ENCODE results near the gene C1QL2. TPM values are rescaled to one million over a fixed set of nuclear protein-coding genes. Genes with fewer than 3 reads are reported as not detected.
A peak's percentile ranks its signal among the peaks of the same experiment; 100 is the strongest.

C1QL2 gene
- total RNA-seq, 4 donors from 2014 or later: not detected

DNA sequence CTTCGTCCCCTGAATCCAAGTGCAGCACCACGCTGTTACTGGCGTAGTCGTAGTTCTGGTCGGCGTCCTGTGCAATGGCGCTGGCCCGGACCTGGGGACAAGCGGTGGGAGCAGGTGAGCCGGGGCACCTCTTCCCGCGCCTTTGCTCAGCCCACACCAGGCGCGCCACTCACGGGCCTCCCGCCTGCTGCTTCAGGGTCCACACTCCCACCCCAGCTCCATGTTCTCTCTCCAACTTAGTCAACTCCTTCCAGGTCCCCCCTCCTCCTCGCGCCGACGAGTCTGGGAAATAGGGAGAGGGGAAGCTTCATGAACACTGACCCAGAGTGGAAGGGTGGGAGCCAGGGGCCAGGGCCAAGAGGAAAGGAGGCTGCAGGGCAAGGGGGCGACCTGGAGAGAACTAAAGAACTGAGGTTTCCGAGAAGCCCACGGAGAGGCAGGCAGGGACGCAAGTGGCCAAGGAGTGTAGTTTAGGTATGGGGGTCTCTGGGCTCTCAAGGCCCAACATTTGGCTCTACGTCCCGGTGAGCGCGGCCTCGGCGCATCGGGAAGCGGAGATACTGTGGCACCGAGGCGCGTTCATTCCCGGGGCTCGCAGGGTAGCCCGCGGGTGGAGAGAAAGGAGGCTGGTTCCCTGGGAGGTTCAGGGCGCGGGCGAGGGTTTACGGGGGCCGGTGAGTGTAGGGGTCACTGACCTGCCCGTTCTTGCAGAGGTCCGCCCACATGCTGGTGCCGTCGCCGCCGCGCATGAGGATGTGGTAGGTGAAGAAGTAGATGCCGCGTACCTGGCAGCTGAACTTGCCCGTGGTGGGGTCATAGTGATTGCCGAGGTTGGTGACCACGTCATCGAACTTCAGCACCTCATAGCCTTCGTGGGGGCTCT lies 1.4 kb downstream of the C1QL2 start:
- DNase-seq (ENCODE audit: low spot score): no peak
- TF ChIP-seq, protein P1, sequence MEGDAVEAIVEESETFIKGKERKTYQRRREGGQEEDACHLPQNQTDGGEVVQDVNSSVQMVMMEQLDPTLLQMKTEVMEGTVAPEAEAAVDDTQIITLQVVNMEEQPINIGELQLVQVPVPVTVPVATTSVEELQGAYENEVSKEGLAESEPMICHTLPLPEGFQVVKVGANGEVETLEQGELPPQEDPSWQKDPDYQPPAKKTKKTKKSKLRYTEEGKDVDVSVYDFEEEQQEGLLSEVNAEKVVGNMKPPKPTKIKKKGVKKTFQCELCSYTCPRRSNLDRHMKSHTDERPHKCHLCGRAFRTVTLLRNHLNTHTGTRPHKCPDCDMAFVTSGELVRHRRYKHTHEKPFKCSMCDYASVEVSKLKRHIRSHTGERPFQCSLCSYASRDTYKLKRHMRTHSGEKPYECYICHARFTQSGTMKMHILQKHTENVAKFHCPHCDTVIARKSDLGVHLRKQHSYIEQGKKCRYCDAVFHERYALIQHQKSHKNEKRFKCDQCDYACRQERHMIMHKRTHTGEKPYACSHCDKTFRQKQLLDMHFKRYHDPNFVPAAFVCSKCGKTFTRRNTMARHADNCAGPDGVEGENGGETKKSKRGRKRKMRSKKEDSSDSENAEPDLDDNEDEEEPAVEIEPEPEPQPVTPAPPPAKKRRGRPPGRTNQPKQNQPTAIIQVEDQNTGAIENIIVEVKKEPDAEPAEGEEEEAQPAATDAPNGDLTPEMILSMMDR (IDR thresholded peaks at IDR 0.05): no peak
- ATAC-seq (ENCODE audit: low FRiP score): no peak

DNA sequence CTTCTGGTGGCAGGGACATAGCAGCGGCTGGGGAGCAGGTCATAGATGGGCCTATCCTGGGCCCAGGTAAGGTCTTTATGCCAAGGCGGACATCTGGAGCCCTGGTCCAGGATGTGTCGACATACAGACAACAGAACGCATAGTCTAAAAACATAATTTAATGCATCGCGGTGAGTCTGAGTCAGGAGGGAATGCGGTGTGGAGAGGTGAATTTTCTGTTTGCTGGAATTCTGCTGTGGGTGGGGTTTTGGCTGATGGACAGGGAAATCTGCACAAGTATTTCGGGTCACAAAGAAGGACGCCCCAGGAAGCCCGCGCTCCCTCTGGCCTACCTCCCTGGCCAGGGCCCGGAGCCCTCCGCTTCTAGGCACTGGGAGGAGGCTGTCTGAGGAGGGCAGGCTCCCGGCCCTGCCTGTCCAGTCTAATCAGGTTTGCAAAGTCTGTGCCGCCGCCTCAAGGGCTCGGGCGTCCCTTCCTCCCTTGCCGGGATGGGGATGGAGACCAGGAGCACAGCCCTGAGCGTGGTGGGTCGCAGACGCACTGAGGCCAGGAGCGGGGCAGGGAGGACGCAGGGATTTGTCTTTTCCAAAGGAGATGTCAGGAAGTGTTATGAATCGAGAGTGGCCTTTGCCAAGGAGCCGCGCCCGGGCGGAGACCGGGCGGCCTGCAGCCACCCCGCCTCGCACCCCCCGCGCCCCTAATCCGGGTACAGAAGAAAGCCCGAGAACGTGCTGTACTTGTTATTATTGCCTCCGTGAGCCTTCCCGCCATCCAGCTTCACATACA lies 2.3 kb downstream of the C1QL2 start:
- no peak for DNase-seq (ENCODE audit: low spot score)
- TF ChIP-seq, protein P1 (IDR thresholded peaks at IDR 0.05): no peak
- peak; percentile 28 for ATAC-seq (ENCODE audit: low FRiP score)

DNA sequence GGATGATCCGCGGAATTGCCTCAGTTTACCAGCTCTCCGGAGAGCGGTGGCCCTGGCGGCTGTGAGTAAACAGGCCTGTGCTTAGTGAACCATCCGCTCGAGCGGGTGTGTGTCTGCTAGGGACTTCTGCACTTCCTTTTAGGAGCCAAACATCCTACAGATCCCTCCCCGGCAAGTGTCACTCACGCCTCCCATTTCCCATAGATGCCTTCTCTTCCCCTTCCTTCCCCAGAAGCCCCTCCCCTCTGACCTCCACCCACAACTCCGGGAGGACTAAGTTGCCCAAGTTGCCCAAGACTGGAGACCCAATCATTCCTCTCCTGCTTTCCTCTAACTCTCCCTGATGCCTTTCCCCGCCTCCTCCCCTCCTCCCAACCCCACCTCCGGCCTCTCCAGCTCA lies 2.9 kb downstream of the C1QL2 start:
- ATAC-seq (ENCODE audit: low FRiP score) (peak; percentile 33), DNase-seq (ENCODE audit: low spot score) (no peak)
- TF ChIP-seq, protein P1 (IDR thresholded peaks at IDR 0.05): no peak

DNA sequence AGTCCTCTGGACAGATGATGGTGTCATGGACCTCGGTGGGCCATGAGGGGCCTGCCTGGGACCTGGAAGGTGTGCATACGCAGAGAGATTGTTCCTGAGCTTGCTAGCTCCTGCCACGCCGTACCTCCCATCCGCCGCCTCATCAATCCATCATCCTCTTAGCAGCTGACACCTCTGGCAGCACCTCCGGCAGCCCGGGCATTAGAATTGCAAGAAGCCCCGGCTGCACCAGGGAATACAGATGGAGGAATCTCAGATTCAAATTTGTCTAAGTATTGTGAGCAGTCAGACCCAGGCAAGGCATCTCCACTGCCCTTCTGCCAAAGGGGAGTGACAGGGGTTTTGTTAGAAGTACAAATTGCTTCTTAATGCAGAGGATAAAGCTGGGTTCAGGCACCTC lies 4.5 kb downstream of the C1QL2 start:
- DNase-seq (ENCODE audit: low spot score) (no peak), ATAC-seq (ENCODE audit: low FRiP score) (no peak)
- TF ChIP-seq, protein P1 (IDR thresholded peaks at IDR 0.05): no peak

DNA sequence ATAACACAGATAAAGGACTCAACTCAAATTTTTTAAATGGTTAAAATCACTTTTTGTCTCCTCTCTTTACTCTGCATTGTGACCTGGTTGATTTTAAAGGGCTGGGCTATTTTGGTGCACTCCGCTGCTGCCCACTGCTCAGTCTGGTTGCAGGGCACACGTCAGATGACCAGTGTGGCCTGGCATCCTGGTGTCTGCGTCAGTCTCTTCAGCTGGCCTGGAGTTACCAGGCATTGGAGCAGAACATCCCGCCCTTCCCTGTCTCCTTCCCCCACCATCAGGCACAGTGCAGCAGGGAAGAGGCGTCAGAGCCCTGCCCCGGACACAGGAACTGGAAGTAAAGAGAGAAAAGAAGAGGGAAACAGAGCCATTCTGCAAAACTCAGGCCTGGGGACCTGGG lies 8.9 kb downstream of the C1QL2 start:
- DNase-seq (ENCODE audit: low spot score) (no peak), ATAC-seq (ENCODE audit: low FRiP score) (no peak)
- TF ChIP-seq, protein P1 (IDR thresholded peaks at IDR 0.05): no peak

DNA sequence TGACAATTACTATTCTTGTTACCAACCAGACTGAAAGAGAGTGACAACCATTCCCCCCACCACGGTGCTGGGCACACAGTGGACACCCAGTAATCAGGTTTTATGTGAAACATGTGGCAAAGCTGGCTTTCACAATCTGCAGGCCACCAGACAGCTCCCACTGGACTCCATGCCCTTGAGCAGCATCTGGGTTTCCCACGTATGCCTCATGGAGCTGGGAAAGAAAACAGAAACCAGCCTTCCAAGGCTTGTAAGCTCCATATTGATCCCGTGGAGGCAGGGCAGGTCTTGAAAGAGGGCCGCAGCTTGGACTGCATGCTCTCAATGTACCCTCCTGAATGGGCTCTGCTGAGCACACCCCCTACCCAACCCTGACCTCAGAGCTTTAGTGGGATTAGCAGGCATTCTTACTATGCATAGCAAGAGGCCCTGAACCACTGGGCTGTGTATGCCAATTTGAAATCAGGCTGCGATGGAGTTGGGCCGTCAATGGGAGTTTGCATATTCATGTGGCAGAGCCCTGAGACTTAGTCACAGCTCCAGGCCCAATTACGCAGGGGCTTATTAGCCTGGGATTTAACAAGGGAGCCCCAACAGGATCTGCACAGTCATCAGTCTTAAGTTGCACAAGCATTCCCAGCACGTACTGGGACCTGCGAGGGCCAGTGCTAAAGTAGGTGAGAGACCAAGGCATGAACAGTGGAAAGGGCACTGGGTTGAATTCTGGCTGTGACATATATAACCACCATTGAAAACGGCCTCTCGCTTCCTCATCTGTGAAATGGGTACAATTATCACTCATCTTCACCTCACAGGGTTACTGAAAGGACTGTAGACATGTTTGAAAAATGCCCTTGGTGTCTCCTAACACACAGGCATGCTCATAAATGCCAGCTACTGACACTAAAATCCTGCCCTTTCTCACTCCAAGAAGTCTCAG lies 10.5 kb downstream of the C1QL2 start:
- TF ChIP-seq, protein P1 (IDR thresholded peaks at IDR 0.05): no peak
- ATAC-seq (ENCODE audit: low FRiP score) (no peak), DNase-seq (ENCODE audit: low spot score) (no peak)

All from omental fat pad (tissue), 4 donors.